Measurements from ENCODE around the gene VPS45.

DNA sequence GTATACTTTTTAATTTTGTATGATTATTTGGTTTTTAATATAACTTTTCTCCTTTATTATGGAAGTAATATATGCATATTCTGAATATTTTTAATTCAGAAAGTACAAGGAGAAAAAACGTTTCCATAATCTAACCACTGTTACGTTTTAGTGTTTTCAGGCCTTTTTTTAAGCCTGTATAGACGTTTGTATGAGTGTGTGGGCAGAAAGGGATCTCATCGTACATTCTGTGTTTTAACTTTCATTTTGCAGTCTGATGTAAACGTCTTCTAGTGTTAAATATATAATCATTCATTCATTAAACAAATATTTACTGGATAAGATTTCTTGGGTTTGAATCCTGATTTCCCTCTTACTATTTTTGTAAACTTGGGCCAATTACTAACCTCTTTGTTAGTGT lies 44.1 kb downstream of the VPS45 start:
- TF ChIP-seq, protein P1, sequence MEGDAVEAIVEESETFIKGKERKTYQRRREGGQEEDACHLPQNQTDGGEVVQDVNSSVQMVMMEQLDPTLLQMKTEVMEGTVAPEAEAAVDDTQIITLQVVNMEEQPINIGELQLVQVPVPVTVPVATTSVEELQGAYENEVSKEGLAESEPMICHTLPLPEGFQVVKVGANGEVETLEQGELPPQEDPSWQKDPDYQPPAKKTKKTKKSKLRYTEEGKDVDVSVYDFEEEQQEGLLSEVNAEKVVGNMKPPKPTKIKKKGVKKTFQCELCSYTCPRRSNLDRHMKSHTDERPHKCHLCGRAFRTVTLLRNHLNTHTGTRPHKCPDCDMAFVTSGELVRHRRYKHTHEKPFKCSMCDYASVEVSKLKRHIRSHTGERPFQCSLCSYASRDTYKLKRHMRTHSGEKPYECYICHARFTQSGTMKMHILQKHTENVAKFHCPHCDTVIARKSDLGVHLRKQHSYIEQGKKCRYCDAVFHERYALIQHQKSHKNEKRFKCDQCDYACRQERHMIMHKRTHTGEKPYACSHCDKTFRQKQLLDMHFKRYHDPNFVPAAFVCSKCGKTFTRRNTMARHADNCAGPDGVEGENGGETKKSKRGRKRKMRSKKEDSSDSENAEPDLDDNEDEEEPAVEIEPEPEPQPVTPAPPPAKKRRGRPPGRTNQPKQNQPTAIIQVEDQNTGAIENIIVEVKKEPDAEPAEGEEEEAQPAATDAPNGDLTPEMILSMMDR (IDR thresholded peaks at IDR 0.05), result no peak
- no peak for TF ChIP-seq POLR2A (IDR thresholded peaks at IDR 0.05)
